SJCRH30 (cell line): ENCODE measurements around the gene TLR2. TPM values are rescaled to one million over a fixed set of nuclear protein-coding genes. Genes with fewer than 3 reads are reported as not detected.
"Not testable (repeated sequence)": the region's sequence is repeated elsewhere in the genome, so short reads cannot be mapped to it uniquely, and the experiment has no call there.

Source experiments
- DNase-seq, 2 experiments: peaks; one replicate each; pipeline ENCODE4 v3.0.0-alpha.2; 2015 to 2020
- H3K27ac ChIP-seq: fragments of 250-450 bp; sonication (Bioruptor Pico); 2 replicates; pipeline ENCODE4 v1.5.1; 2020; ENCODE audit warnings: mild to moderate bottlenecking, moderate library complexity
- H3K27me3 ChIP-seq: fragments of 250-450 bp; sonication (Bioruptor Pico); 2 replicates; pipeline ENCODE4 v1.5.1; 2020; ENCODE audit warnings: mild to moderate bottlenecking, moderate library complexity
- H3K36me3 ChIP-seq: fragments of 250-450 bp; sonication (Bioruptor Pico); 2 replicates; pipeline ENCODE4 v1.5.1; 2020; ENCODE audit warnings: mild to moderate bottlenecking, moderate library complexity
- H3K4me1 ChIP-seq: fragments of 250-450 bp; sonication (Bioruptor Pico); 2 replicates; pipeline ENCODE4 v1.5.1; 2020; ENCODE audit warnings: mild to moderate bottlenecking, moderate library complexity
- H3K4me3 ChIP-seq: fragments of 250-450 bp; sonication (Bioruptor Pico); 2 replicates; pipeline ENCODE4 v1.5.1; 2020; ENCODE audit warnings: mild to moderate bottlenecking, moderate library complexity
- H3K9me3 ChIP-seq: fragments of 250-450 bp; sonication (Bioruptor Pico); replicated peaks from 2 replicates; pipeline ENCODE4 v1.5.1; 2020; ENCODE audit warnings: mild to moderate bottlenecking, moderate library complexity
- total RNA-seq: library from RNA; depleted of rRNA; stranded (reverse); fragments of >200 nt; shearing (Covaris generic); gene quantifications from 2 replicates; pipeline ENCODE4 v1.2.3, GENCODE V29; 2014

TLR2 gene
- total RNA-seq, 1 experiment from 2014 or later = not detected

- H3K9me3 ChIP-seq = no peaks in the 10 kb centered on the region; the same call in 1 of the 2 replicates
- no peak overlapping the region for H3K4me3 ChIP-seq
- H3K27me3 ChIP-seq = no peaks in the 10 kb centered on the region
- 0 out of 2 replicates have a peak, but pooled peaks cover 4% of the 10 kb centered on the region for H3K4me1 ChIP-seq
- no peak for DNase-seq
- no peaks in the 10 kb centered on the region for H3K36me3 ChIP-seq
- H3K27ac ChIP-seq = no peak overlapping the region
These were observed 36.1 kb upstream of the TLR2 start for GRCh38 chr4:153647975-153648374.

- Histone ChIP-seq H3K27ac (no peak overlapping the region), H3K27me3 (no peaks in the 10 kb centered on the region), H3K9me3 (no peaks in the 10 kb centered on the region; the same call in none of the 2 replicates), H3K36me3 (no peaks in the 10 kb centered on the region), H3K4me3 (no peak overlapping the region), H3K4me1 (0 out of 2 replicates have a peak, but pooled peaks cover 4% of the 10 kb centered on the region)
- peak; percentile 28 to 58 for DNase-seq
These were observed 34.5 kb upstream of the TLR2 start for GRCh38 chr4:153649572-153649991.

GRCh38 chr4:153651116-153651515 lies 33.0 kb upstream of the TLR2 start:
- H3K27me3 ChIP-seq = no peaks in the 10 kb centered on the region
- no peak overlapping the region for H3K4me3 ChIP-seq
- DNase-seq = no peak
- H3K27ac ChIP-seq = no peak overlapping the region
- no peaks in the 10 kb centered on the region; the same call in 1 of the 2 replicates for H3K9me3 ChIP-seq
- H3K4me1 ChIP-seq = 0 out of 2 replicates have a peak, but pooled peaks cover 4% of the 10 kb centered on the region
- H3K36me3 ChIP-seq = no peaks in the 10 kb centered on the region

- Histone ChIP-seq H3K4me3 (no peak overlapping the region), H3K4me1 (0 out of 2 replicates have a peak, but pooled peaks cover 4% of the 10 kb centered on the region), H3K27me3 (no peaks in the 10 kb centered on the region), H3K9me3 (no peaks in the 10 kb centered on the region; the same call in 1 of the 2 replicates), H3K36me3 (no peaks in the 10 kb centered on the region), H3K27ac (no peak overlapping the region)
- no peak for DNase-seq
These were observed 32.5 kb upstream of the TLR2 start for GRCh38 chr4:153651587-153651986.

- Histone ChIP-seq H3K27ac (no peak overlapping the region), H3K27me3 (no peaks in the 10 kb centered on the region), H3K9me3 (no peaks in the 10 kb centered on the region; the same call in 1 of the 2 replicates), H3K36me3 (no peaks in the 10 kb centered on the region), H3K4me3 (no peak overlapping the region), H3K4me1 (0 out of 2 replicates have a peak, but pooled peaks cover 4% of the 10 kb centered on the region)
- DNase-seq = no peak
These were observed 31.9 kb upstream of the TLR2 start for GRCh38 chr4:153652051-153652784.

- Histone ChIP-seq H3K4me3 (no peak overlapping the region), H3K27ac (no peak overlapping the region), H3K9me3 (no peaks in the 10 kb centered on the region; the same call in 1 of the 2 replicates), H3K27me3 (no peaks in the 10 kb centered on the region), H3K4me1 (no peaks in the 10 kb centered on the region), H3K36me3 (no peaks in the 10 kb centered on the region)
- DNase-seq = no peak
These were observed 29.0 kb upstream of the TLR2 start for GRCh38 chr4:153655002-153655541.

- no peak overlapping the region for H3K4me3 ChIP-seq
- H3K27me3 ChIP-seq = no peaks in the 10 kb centered on the region
- DNase-seq = no peak
- H3K27ac ChIP-seq = no peak overlapping the region
- no peaks in the 10 kb centered on the region; the same call in 1 of the 2 replicates for H3K9me3 ChIP-seq
- no peaks in the 10 kb centered on the region for H3K4me1 ChIP-seq
- H3K36me3 ChIP-seq = no peaks in the 10 kb centered on the region
These were observed 28.2 kb upstream of the TLR2 start for GRCh38 chr4:153655928-153656327.

- H3K9me3 ChIP-seq = no peaks in the 10 kb centered on the region
- no peak overlapping the region for H3K4me3 ChIP-seq
- H3K27ac ChIP-seq = no peak overlapping the region
- no peaks in the 10 kb centered on the region for H3K36me3 ChIP-seq
- H3K27me3 ChIP-seq = no peaks in the 10 kb centered on the region
- no peak for DNase-seq
- no peaks in the 10 kb centered on the region for H3K4me1 ChIP-seq
These were observed 22.8 kb upstream of the TLR2 start for GRCh38 chr4:153661215-153661822.

- Histone ChIP-seq H3K4me3 (no peak overlapping the region), H3K27ac (no peak overlapping the region), H3K27me3 (no peaks in the 10 kb centered on the region), H3K4me1 (no peaks in the 10 kb centered on the region), H3K36me3 (no peaks in the 10 kb centered on the region), H3K9me3 (no peaks in the 10 kb centered on the region)
- DNase-seq = no peak
These were observed 22.2 kb upstream of the TLR2 start for GRCh38 chr4:153661908-153662307.

GRCh38 chr4:153663667-153664066 lies 20.4 kb upstream of the TLR2 start:
- no peaks in the 10 kb centered on the region for H3K4me1 ChIP-seq
- H3K36me3 ChIP-seq = no peaks in the 10 kb centered on the region
- H3K27ac ChIP-seq = no peak overlapping the region
- no peaks in the 10 kb centered on the region for H3K27me3 ChIP-seq
- H3K4me3 ChIP-seq = no peak overlapping the region
- no peaks in the 10 kb centered on the region for H3K9me3 ChIP-seq
- no peak for DNase-seq

GRCh38 chr4:153666505-153666904 lies 17.6 kb upstream of the TLR2 start:
- H3K4me1 ChIP-seq, H3K4me3 ChIP-seq, H3K27ac ChIP-seq, DNase-seq, H3K36me3 ChIP-seq, H3K27me3 ChIP-seq, H3K9me3 ChIP-seq: not testable (repeated sequence)

- no peaks in the 10 kb centered on the region for H3K36me3 ChIP-seq
- H3K27ac ChIP-seq = no peak overlapping the region
- DNase-seq = no peak
- no peaks in the 10 kb centered on the region for H3K27me3 ChIP-seq
- no peak overlapping the region for H3K4me3 ChIP-seq
- H3K4me1 ChIP-seq = no peaks in the 10 kb centered on the region
- H3K9me3 ChIP-seq = no peaks in the 10 kb centered on the region
These were observed 15.4 kb upstream of the TLR2 start for GRCh38 chr4:153668647-153669046.

- Histone ChIP-seq H3K9me3 (no peaks in the 10 kb centered on the region), H3K36me3 (no peaks in the 10 kb centered on the region), H3K4me3 (no peak overlapping the region), H3K27me3 (no peaks in the 10 kb centered on the region), H3K27ac (no peak overlapping the region), H3K4me1 (no peaks in the 10 kb centered on the region)
- DNase-seq = no peak
These were observed 14.2 kb upstream of the TLR2 start for GRCh38 chr4:153669838-153670237.

- DNase-seq = no peak
- Histone ChIP-seq H3K27ac (no peak overlapping the region), H3K27me3 (no peaks in the 10 kb centered on the region), H3K4me3 (no peak overlapping the region), H3K9me3 (no peaks in the 10 kb centered on the region), H3K36me3 (no peaks in the 10 kb centered on the region), H3K4me1 (no peaks in the 10 kb centered on the region)
These were observed 7.6 kb upstream of the TLR2 start for GRCh38 chr4:153676486-153676885.

GRCh38 chr4:153676984-153677383 lies 7.1 kb upstream of the TLR2 start:
- no peak for DNase-seq
- Histone ChIP-seq H3K4me3 (no peak overlapping the region), H3K27me3 (no peaks in the 10 kb centered on the region), H3K27ac (no peak overlapping the region), H3K4me1 (no peaks in the 10 kb centered on the region), H3K36me3 (no peaks in the 10 kb centered on the region), H3K9me3 (no peaks in the 10 kb centered on the region)
